ENCODE data around the gene RPS27L. TPM values are rescaled to one million over a fixed set of nuclear protein-coding genes. Genes with fewer than 3 reads are reported as not detected.

RPS27L gene
- total and polyA plus RNA-seq, 9 of the 15 experiments (the other 6 are each of a cell fraction or from before 2014, with no cell fraction given): 72.2 to 382 (median 116) TPM

GRCh38 chr15:63200464-63201249, 43.4 kb upstream of the RPS27L start (continued):
- TF ChIP-seq ZNF407 (IDR thresholded peaks at IDR 0.05; ENCODE audit: low read depth) (no peak), BRD4 (IDR thresholded peaks at IDR 0.05) (0 out of 2 replicates have a peak, but pooled peaks have one; percentile 24), EHMT2 (IDR thresholded peaks at IDR 0.05) (0 out of 2 replicates have a peak, but pooled peaks have one; percentile 17), RCOR1 (IDR thresholded peaks at IDR 0.05; ENCODE audit: borderline replicate concordance in 1 of 2, low read depth in 2 of 2, low read length in 2 of 2) (no peak), ESRRA (IDR thresholded peaks at IDR 0.05; ENCODE audit: borderline replicate concordance, low read depth) (peak; percentile 81), NR1H2 (CRISPR knock-in tag; IDR thresholded peaks at IDR 0.05) (no peak), THRA (IDR thresholded peaks at IDR 0.05) (peak; percentile 16; the same call in 1 of the 2 replicates), MAFF (IDR thresholded peaks at IDR 0.05; ENCODE audit: low read length) (peak; percentile 37), ZNF668 (CRISPR knock-in tag; IDR thresholded peaks at IDR 0.05) (no peak), TRIM28 (IDR thresholded peaks at IDR 0.05) (no peak), RBM25 (IDR thresholded peaks at IDR 0.05; ENCODE audit: low read depth, low read length, severe bottlenecking) (peak; percentile 59), HMBOX1 (IDR thresholded peaks at IDR 0.05) (0 out of 2 replicates have a peak, but pooled peaks have one; percentile 13), EP300 (IDR thresholded peaks at IDR 0.05; ENCODE audit: low read length) (peak; percentile 38; the same call in 1 of the 2 replicates), ARID1B (IDR thresholded peaks at IDR 0.05) (peak; percentile 42; the same call in 1 of the 2 replicates), RBM17 (IDR thresholded peaks at IDR 0.05; ENCODE audit: borderline replicate concordance, low read depth, low read length) (no peak), ZNF696 (CRISPR knock-in tag; conservative IDR thresholded peaks at IDR 0.05) (no peak), ASH1L (IDR thresholded peaks at IDR 0.05; ENCODE audit: borderline replicate concordance, low read depth, partially characterized antibody) (no peak), ZNF79 (CRISPR knock-in tag; IDR thresholded peaks at IDR 0.05; ENCODE audit: low read depth) (no peak)

Data from K562 (cell line).